ENCODE measurements around the gene TGFBI.

TGFBI gene

DNA sequence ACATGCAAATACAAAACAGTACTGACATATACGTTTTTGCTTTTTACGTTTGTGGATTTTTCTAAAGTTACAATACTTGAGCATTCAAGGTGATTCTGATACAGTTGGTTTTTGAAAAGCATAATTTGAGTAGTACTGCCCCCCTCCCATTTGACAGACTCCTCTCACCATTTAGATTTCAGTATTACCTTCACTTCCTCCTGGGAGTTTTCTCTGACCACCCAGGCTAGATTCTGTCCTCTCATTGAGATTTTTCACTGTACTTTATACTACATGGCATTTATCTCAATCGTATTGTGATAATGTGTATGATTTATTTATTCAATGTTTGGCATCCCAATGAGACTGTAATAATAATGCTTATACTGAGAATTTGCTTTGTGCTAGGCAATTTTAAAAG, 71.1 kb downstream of the TGFBI start:
- Histone ChIP-seq H3K4me1 (no peaks in the 10 kb centered on the region), H3K9me3 (no peaks in the 10 kb centered on the region), H3K4me3 (no peak overlapping the region), H3K27me3 (ENCODE audit: low read depth) (no peaks in the 10 kb centered on the region), H3K36me3 (replicated peaks) (no peaks in the 10 kb centered on the region)
- no peak for DNase-seq (ENCODE audit: low spot score in 2 of 2)
- in situ Hi-C loops (cut with MboI; ENCODE audit: low sequenced_read_pairs), result no loop called here

DNA sequence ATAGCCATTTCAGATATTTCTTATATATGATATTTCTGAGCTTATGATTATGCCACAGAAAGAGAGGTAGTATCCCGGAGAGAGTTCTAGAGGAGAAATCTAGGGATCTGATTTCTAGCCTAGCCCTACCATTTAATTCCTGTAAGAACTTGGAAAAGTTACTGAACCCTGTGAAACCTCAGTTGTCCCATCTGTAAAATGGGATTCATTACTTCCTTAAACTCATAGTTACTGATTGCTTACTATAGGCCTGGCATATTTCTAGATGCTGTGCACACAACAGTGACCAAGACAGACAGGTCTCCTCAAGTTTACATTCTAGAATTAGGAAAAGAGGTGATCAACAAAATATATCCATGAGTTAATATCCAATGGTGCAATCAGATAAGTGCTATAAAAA, 73.1 kb downstream of the TGFBI start:
- no peaks in the 10 kb centered on the region for H3K4me1 ChIP-seq
- DNase-seq (ENCODE audit: low spot score in 2 of 2), result no peak
- in situ Hi-C loops (cut with MboI; ENCODE audit: low sequenced_read_pairs), result no loop called here
- H3K9me3 ChIP-seq, result no peaks in the 10 kb centered on the region
- no peak overlapping the region for H3K4me3 ChIP-seq
- H3K36me3 ChIP-seq (replicated peaks), result no peaks in the 10 kb centered on the region
- H3K27me3 ChIP-seq (ENCODE audit: low read depth), result no peaks in the 10 kb centered on the region

DNA sequence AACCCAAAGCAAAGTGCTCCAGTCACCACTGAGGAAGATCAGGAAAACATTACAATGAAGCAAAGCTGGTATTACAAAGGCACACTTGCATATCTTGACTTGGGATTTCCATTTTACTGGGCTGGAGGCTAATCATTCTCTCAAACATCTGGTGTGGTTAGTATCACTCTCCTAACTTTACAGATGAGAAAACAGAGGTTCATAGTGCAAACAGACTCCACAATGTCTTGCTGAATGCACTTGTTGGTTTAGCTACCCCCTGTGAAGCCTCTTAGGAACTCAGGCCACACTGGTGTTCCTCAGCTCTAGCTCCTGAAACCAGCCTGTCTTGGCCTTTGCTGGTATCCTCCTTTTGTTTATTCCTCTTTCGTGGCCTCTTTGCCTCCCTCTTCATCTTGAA, 74.3 kb downstream of the TGFBI start:
- no peaks in the 10 kb centered on the region for H3K9me3 ChIP-seq
- H3K36me3 ChIP-seq (replicated peaks), result no peaks in the 10 kb centered on the region
- no peaks in the 10 kb centered on the region for H3K4me1 ChIP-seq
- H3K4me3 ChIP-seq, result no peak overlapping the region
- H3K27me3 ChIP-seq (ENCODE audit: low read depth), result no peaks in the 10 kb centered on the region
- in situ Hi-C loops (cut with MboI; ENCODE audit: low sequenced_read_pairs), result no loop called here
- DNase-seq (ENCODE audit: low spot score in 2 of 2), result no peak

DNA sequence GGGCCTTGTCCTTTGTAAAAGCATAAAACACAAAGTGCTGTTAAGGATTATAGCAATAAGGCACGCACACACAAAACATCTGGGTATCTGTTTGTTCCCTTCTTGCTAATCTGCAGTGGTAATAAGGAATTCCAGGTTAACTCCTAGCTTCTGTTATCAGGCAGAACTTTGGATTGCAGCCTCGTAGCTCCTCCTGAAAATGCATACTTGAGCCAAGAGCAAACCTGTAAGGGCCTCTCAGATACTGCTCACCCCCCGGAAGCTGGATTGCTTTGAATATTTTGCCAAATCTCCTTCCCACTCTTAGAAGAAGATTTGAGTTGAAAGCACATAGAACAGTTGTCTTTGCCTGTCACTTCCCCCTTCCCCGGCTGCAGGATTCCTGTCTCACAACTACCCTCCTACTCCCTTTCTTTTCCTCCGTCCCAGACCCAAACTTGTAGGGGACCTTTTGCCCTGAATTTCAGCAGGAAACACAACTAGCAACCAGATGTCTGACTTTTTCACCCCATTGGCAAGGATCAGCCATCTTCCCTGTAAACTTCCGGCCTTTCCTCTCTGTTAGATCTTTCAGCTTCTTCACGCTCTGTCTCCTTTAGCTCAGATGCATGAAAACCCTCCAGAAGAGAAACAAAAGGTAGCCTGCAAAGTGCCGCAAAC, 75.6 kb downstream of the TGFBI start:
- Histone ChIP-seq H3K4me1 (no peaks in the 10 kb centered on the region), H3K27me3 (ENCODE audit: low read depth) (no peaks in the 10 kb centered on the region)
- in situ Hi-C loops (cut with MboI; ENCODE audit: low sequenced_read_pairs), result no loop called here

DNA sequence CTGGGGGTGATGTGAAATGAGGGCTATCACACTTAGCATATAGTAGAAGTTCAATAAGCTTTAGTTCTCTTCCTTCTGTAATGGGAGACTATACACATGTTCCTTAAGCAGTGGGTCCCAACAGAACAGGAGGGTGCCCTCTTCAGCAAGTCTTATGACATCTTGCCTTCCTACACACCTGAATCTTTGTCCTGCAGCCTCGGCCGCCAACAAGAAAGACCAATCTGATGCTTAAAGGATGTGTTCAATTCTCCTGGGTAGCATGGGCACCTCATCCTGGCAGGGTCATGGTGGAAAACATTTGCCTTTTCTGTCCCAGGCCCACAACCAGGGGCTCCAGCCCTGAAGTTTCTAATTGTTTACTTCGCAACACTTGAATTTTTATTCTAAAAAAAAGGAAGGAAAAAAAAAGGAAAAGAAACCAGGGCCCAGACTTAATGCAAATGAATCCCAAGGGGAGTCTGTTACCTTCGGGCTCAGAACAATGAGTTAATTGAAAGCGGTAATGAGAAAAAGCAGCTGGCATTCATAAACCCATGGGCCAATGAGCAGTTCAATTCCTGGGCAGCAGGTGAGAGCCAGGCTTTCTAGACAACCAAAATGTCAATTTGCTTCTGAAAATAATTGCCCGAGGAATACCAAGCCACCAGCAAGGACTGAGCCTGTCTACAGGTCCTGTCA, 77.7 kb downstream of the TGFBI start:
- Histone ChIP-seq H3K27me3 (ENCODE audit: low read depth) (no peaks in the 10 kb centered on the region), H3K9me3 (no peaks in the 10 kb centered on the region), H3K4me3 (no peak overlapping the region), H3K36me3 (replicated peaks) (no peaks in the 10 kb centered on the region), H3K4me1 (no peaks in the 10 kb centered on the region)
- in situ Hi-C loops (cut with MboI; ENCODE audit: low sequenced_read_pairs), result no loop called here
- DNase-seq (ENCODE audit: low spot score in 2 of 2), result no peak

More for the DNA sequence above, 75.6 kb downstream of the TGFBI start:
- no peak overlapping the region for H3K4me3 ChIP-seq
- DNase-seq (ENCODE audit: low spot score in 2 of 2), result no peak
- no peaks in the 10 kb centered on the region for H3K36me3 ChIP-seq (replicated peaks)
- H3K9me3 ChIP-seq, result no peaks in the 10 kb centered on the region

DNA sequence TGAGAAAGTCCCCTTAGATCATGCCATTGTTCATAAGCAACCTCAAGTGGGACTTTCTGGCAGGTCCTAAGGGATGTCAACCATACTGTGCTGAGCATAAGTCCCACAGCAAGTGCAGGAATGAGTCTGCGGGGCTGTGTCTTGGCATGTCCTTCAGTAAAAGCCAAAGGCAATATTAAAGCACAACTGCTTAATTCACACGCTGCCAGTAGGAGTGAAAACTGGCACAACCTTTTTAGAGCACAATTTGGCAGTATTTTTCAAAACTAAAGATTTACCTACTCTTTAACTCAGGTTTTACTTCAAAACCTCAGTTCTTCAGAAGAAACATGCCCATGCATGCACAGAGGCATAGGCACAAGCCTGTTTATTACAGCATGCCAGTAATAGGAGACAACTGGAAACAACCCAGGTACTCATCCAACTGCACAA, 79.4 kb downstream of the TGFBI start:
- Histone ChIP-seq H3K36me3 (replicated peaks) (no peaks in the 10 kb centered on the region), H3K4me1 (no peaks in the 10 kb centered on the region)
- DNase-seq (ENCODE audit: low spot score in 2 of 2), result no peak

DNA sequence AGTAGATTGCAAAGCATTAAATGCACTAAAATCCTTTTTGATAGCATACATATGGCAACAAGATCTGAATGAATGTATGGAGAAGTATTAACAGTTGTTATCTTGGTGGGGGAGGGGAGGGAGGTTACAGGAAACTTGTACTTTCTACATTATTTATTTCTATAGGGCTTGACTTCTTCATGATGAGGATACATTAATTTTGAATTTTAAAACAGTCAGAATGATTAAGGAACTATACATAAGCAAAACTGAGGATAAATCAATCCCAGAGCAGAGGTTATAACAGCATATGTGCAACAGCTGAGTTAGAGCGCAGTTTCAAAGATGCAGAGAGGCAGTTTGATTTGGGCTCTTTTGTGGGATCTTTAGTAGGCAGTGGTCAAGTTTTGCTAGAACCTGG, 80.0 kb downstream of the TGFBI start:
- DNase-seq (ENCODE audit: low spot score in 2 of 2), result no peak
- no peaks in the 10 kb centered on the region for H3K4me1 ChIP-seq
- in situ Hi-C loops (cut with MboI; ENCODE audit: low sequenced_read_pairs), result no loop called here

More for the DNA sequence above, 79.4 kb downstream of the TGFBI start:
- H3K27me3 ChIP-seq (ENCODE audit: low read depth), result no peaks in the 10 kb centered on the region
- in situ Hi-C loops (cut with MboI; ENCODE audit: low sequenced_read_pairs), result no loop called here
- H3K9me3 ChIP-seq, result no peaks in the 10 kb centered on the region
- H3K4me3 ChIP-seq, result no peak overlapping the region

DNA sequence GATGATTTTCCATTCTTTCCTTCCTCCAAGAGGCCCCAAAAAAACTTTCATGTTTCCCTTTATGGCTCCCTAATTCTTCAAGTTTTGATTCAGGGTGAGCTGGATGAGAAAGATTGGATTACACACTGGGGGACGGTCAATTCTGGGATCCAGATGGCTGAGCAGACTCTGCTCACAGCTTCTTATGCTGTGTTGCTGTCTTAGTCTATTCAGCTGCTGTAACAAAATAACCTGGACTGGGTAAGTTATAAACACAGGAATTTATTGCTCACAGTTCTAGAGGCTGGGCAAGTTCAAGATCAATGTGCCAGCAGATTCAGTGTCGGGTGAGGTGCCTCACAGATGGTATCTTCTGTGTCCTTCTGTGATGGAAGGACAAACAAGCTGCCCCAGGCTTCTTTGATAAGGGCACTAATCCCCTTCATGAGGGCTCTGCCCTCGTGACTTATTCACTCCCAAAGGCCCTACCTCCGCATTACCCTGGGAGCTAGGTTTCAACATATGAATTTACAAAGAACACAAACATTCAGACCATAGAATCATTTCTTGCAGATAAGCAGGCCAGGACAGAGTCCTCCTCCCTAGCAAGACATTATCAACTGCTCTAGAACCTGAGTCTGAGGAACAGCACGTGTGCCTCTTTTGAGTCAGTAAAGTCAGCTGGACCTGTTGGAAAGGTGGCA, 80.8 kb downstream of the TGFBI start:
- DNase-seq (ENCODE audit: low spot score in 2 of 2), result no peak
- Histone ChIP-seq H3K4me1 (no peaks in the 10 kb centered on the region), H3K27me3 (ENCODE audit: low read depth) (no peaks in the 10 kb centered on the region), H3K4me3 (no peak overlapping the region), H3K9me3 (no peaks in the 10 kb centered on the region), H3K36me3 (replicated peaks) (no peaks in the 10 kb centered on the region)
- in situ Hi-C loops (cut with MboI; ENCODE audit: low sequenced_read_pairs), result no loop called here

More for the DNA sequence above, 80.0 kb downstream of the TGFBI start:
- Histone ChIP-seq H3K4me3 (no peak overlapping the region), H3K27me3 (ENCODE audit: low read depth) (no peaks in the 10 kb centered on the region), H3K36me3 (replicated peaks) (no peaks in the 10 kb centered on the region), H3K9me3 (no peaks in the 10 kb centered on the region)
